Measurements from ENCODE around the gene CTDP1. TPM values are rescaled to one million over a fixed set of nuclear protein-coding genes. Genes with fewer than 3 reads are reported as not detected.

The CTDP1 gene
- total RNA-seq, 4 donors from 2014 or later = 18.6 to 35.3 (median 27.4) TPM

GRCh38 chr18:79779021-79779699 is 99.6 kb downstream of the CTDP1 start:
- no peaks in the 10 kb centered on the region for H3K4me1 ChIP-seq
- peaks cover 67% of the 10 kb centered on the region for H3K27me3 ChIP-seq

GRCh38 chr18:79779700-79780190 is 100.1 kb downstream of the CTDP1 start:
- 92% methylated on average over 8 of the region's 18 CpGs for WGBS
- DNase-seq (ENCODE audit: low spot score in 2 of 2) = peak in 1 of 2 donors; percentile 64
- TF ChIP-seq POLR2A (IDR thresholded peaks at IDR 0.05) (no peak), POLR2AphosphoS5 (IDR thresholded peaks at IDR 0.05) (no peak), EP300 (IDR thresholded peaks at IDR 0.05) (no peak), CTCF (IDR thresholded peaks at IDR 0.05) (no peak)
- H3K4me1 ChIP-seq = no peaks in the 10 kb centered on the region
- H3K9me3 ChIP-seq = no peaks in the 10 kb centered on the region
- no peak overlapping the region for H3K4me3 ChIP-seq
- H3K27ac ChIP-seq = no peak overlapping the region
- no peaks in the 10 kb centered on the region for H3K36me3 ChIP-seq
- H3K27me3 ChIP-seq = peaks cover 70% of the 10 kb centered on the region

More at GRCh38 chr18:79779021-79779699, 99.6 kb downstream of the CTDP1 start:
- Histone ChIP-seq H3K27ac (no peak overlapping the region), H3K9me3 (no peaks in the 10 kb centered on the region), H3K36me3 (no peaks in the 10 kb centered on the region), H3K4me3 (no peak overlapping the region)
- DNase-seq (ENCODE audit: low spot score in 2 of 2) = peak in 1 of 2 donors; percentile 58
- TF ChIP-seq POLR2AphosphoS5 (IDR thresholded peaks at IDR 0.05) (no peak), CTCF (IDR thresholded peaks at IDR 0.05) (no peak), EP300 (IDR thresholded peaks at IDR 0.05) (no peak), POLR2A (IDR thresholded peaks at IDR 0.05) (no peak)
- 83% methylated on average over 24 of the region's 29 CpGs for WGBS

GRCh38 chr18:79780547-79780946 is 100.9 kb downstream of the CTDP1 start:
- Histone ChIP-seq H3K4me1 (no peaks in the 10 kb centered on the region), H3K4me3 (no peak overlapping the region), H3K36me3 (no peaks in the 10 kb centered on the region), H3K9me3 (no peaks in the 10 kb centered on the region), H3K27me3 (peaks cover 70% of the 10 kb centered on the region), H3K27ac (no peak overlapping the region)
- 80% methylated on average over 8 of the region's 8 CpGs for WGBS
- TF ChIP-seq EP300 (IDR thresholded peaks at IDR 0.05) = no peak
- TF ChIP-seq POLR2AphosphoS5 (IDR thresholded peaks at IDR 0.05) = no peak
- TF ChIP-seq CTCF (IDR thresholded peaks at IDR 0.05) = no peak
- TF ChIP-seq POLR2A (IDR thresholded peaks at IDR 0.05) = no peak
- DNase-seq (ENCODE audit: low spot score in 2 of 2) = peak in 1 of 2 donors; percentile 60

- peaks cover 70% of the 10 kb centered on the region for H3K27me3 ChIP-seq
- DNase-seq (ENCODE audit: low spot score in 2 of 2) = peak in 1 of 2 donors; percentile 71
- H3K9me3 ChIP-seq = no peaks in the 10 kb centered on the region
- no peaks in the 10 kb centered on the region for H3K4me1 ChIP-seq
- TF ChIP-seq POLR2A (IDR thresholded peaks at IDR 0.05) (no peak), POLR2AphosphoS5 (IDR thresholded peaks at IDR 0.05) (no peak), CTCF (IDR thresholded peaks at IDR 0.05) (no peak), EP300 (IDR thresholded peaks at IDR 0.05) (no peak)
- H3K4me3 ChIP-seq = no peak overlapping the region
- no peaks in the 10 kb centered on the region for H3K36me3 ChIP-seq
- WGBS = 94% methylated on average over 6 of the region's 17 CpGs
- H3K27ac ChIP-seq = no peak overlapping the region
Measured at GRCh38 chr18:79781331-79781941, 101.8 kb downstream of the CTDP1 start.

Measured in suprapubic skin (tissue), 4 donors.